Skin of body (tissue), 2 donors: ENCODE results near the gene NEDD4L. TPM values are rescaled to one million over a fixed set of nuclear protein-coding genes. Genes with fewer than 3 reads are reported as not detected.

Experiments
- DNase-seq: peaks from one replicate; lab custom pipeline; 2025; lab: John Stamatoyannopoulos, UW
- total RNA-seq: library from RNA; depleted of rRNA; stranded (reverse); fragments of >200 nt; gene quantifications from one replicate; pipeline ENCODE4 v1.2.3, GENCODE V29; 2014

Gene NEDD4L
- total RNA-seq, 1 donor from 2014 or later, result 40.1 TPM

- DNase-seq, result no peak
These were observed 266.5 kb downstream of the NEDD4L start for GRCh38 chr18:58310517-58310916.

- DNase-seq, result no peak
These were observed 267.4 kb downstream of the NEDD4L start for GRCh38 chr18:58311390-58311789.

GRCh38 chr18:58313491-58314032, 269.5 kb downstream of the NEDD4L start:
- no peak for DNase-seq

DNA sequence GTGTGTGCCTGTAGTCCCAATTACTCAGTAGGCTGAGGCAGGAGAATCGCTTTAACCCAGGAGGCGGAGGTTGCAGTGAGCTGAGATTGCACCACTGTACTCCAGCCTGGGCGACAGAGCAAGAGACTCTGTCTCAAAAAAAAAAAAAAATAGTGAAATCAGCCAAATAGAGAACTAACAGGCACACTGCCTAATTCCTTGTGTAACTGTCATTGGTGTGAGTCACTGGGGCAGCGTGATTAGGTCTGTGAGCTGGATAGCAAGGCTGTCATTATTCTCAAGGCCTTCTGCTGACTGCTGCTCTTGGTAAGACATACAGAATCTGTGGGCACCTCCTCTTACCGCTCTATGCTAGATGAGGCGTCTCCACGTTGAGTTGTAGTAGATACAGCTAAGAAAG, 270.3 kb downstream of the NEDD4L start:
- DNase-seq, result peak; percentile 16

DNA sequence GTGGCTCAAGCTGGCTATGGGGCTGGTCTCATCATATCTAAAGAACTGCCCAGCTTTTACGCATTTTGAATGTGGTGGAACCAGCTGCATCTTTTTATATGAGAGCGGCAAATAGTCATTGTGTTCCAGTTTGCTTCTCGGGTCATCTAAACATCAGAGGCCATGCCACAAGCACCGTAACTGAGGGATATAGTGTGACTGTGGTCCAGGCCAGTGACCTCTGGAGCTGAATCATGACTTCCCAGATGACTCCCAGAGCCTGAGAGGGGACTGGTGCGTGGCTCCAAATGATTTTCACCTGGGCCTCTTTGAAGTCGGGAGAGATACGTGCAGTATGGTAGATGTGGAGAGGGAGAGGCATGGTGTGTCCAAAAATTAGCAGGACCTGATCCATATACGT, 271.0 kb downstream of the NEDD4L start:
- DNase-seq, result no peak

DNA sequence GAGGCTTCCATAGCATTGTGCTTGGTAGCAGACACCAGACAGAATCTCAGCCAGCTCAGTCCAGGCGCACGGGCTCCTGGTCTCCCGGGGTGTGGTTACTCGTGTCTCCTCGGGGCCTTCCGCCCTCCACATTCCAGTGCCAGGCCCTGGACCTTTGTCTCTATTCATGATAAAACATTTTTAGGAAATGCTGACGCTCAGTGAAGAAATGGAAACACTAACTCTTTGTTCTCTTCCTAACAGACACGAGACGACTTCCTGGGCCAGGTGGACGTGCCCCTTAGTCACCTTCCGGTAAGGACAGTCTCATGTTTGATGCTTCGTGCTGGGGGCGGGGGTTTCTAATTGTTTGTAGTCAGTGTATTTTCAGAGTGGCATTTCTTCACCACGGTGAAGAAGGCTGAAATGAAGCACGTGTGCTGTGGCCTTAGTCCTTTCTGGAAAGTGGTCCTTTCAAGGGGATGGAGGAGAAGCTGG, 271.8 kb downstream of the NEDD4L start:
- no peak for DNase-seq

DNA sequence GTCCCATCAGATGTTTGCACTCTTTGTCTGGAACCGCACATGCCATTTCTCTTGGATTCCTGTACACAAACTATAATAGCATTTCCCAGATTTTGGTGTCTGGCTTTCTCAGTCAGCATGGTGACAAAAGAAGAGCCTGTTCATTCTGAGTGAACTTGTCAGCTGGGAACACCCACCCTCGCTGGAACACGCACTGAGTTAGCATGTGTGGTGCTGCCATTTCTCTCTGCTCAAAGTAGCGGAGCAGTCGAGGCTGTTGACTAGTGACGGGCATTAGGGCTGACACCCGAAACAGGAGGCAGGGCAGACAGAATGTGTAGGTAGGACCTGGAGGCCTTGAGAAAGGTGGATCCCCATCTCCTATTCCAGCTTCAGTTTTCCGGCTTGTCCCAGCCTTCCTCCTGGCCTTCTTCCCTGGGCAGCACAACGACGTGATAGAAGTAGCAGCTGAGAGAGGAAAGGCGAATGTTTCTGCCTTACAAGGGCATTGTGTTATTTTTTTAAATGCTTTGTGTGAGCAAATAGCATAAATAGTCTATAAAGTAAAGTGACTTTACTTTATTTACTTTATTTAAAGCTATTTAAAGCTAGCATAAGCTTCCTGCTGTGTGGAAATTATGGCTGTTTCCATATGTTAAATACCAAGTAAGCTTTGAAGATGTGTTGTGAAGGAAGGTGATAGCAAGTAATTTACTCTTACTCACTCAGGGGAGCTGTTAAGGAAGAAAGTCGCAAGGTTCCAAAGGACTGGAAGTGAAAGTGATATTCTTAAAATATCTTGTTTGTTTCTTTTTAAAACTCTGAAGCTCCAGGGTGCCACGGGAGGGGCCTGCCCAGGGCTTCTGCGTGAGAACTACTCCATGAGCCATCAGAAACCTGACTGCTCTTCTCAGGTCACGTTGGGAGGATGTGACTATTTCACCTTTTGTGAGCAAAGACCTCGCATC, 272.6 kb downstream of the NEDD4L start:
- DNase-seq, result peak; percentile 23

DNA sequence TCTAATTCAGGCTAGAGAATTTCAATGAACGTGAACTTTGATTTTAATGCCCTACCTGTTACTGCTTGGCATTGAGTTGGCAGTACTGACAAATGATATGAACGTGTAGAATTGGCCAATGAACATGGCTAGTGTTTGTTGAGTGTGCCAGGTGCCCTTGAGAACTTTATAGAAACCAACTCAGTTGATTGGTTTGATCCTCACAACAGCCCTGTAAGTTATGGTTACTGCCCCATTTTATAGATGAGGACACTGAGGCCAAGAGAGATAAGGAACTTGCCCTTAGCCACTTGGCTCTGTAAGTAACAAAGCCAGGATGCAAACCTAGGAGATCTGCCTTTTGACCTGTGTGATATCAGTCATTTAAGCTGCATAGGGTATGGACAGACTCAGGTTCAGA, 275.7 kb downstream of the NEDD4L start:
- no peak for DNase-seq

GRCh38 chr18:58320907-58321561, 277.0 kb downstream of the NEDD4L start:
- DNase-seq, result no peak

- peak; percentile 92 for DNase-seq
These were observed 278.0 kb downstream of the NEDD4L start for GRCh38 chr18:58321986-58322385.

- DNase-seq, result no peak
These were observed 278.4 kb downstream of the NEDD4L start for GRCh38 chr18:58322464-58322863.

GRCh38 chr18:58323866-58324762, 280.1 kb downstream of the NEDD4L start:
- DNase-seq, result peak; percentile 58

DNA sequence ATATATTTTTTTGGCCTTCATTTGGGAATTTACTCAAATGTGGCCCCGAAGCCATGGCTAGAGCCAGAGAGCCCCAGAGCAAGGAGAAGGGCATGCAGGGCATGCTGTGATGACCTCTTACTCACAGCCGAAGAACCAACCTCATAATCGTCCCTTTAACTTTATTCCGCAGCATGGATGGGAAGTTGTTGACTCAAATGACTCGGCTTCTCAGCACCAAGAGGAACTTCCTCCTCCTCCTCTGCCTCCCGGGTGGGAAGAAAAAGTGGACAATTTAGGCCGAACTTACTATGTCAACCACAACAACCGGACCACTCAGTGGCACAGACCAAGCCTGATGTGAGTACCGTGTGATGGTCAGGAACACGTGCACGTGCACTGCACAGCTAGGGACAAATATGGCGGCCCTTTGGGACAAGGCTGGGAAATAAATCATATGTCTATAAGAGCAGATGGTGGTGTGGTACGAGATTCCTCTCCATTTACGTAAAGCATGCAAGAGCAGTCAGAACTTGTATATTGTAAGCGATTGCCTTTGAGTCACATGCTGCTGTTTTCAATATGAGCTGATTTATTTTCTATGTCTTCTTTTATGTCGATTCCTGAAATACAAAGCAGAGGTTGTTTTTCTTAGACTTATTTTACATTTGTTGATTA, 280.9 kb downstream of the NEDD4L start:
- peak; percentile 74 for DNase-seq

DNA sequence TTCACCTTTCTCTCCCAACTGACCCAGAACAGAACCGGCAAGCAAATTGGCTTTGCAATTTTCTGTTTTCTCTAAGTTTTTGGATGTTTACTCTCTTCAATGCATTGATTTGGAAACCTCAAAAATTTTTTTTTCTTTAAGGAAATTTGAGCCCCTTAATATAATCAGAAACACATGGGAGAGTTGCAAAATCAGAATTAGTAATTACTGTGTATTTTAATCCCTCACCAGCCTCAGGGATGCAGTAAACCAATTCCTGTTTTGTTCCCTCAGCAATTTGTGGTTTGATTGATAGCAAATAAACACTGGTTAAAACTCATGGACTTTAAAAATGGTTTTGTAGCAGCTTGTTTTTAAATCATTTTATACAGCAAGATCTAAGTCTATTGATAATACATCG, 281.5 kb downstream of the NEDD4L start:
- DNase-seq, result peak; percentile 66

- DNase-seq, result no peak
These were observed 290.0 kb downstream of the NEDD4L start for GRCh38 chr18:58334061-58334460.

DNA sequence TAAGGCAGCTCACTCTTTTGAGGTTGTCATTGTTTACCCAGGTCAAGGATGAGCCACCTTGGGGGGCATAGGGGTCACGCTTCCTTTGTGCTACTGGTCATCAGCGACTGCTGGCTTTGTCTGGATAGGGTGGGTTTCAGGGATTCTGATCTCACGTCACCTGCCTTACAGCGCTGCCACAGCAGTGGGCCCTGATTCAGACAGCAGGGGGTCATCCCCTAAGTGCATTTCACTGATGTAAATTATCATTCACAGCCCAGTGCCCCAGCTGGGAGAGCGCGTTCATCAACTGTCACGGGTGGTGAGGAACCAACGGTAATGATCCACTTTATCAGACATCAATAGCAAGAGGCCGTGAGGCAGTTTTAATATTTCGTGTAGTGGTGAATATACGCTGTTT, 291.2 kb downstream of the NEDD4L start:
- no peak for DNase-seq

DNA sequence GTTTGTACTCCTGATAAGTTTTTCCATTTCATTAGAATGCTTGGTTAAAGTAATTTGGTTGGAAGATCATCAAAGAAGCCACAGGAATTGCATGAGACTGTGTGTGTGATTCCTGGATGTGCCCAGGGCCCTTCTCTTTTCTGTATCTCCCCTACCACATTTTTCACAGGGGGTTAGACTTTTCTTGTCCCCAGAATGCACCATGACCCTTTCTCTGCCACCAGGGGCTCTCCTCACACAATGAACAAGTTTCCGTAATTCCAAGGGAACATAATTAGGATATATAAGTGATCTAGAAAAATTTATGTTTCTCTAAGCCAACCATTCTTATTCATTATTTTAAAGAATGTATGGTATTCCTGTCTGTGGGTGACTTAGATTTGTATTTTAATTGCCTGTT, 291.8 kb downstream of the NEDD4L start:
- DNase-seq, result no peak

GRCh38 chr18:58336605-58337004, 292.6 kb downstream of the NEDD4L start:
- no peak for DNase-seq

DNA sequence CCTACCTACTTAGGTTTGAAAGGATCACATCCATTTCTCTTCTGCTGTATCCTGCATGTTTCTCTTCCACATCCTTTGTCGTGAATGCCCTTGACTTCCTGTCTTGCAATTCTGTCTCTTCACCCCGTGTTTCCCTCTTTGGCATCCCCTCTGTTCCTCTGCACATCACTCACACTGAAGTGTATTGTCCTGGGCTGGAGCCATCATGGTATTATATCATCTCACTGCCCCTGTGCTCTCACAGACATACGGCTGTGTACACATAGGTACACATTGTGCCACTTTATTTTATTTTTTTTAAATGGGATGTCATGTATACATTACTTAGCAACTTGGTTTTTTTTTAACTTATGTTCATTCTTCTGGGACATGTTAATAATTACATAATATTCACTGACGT, 293.3 kb downstream of the NEDD4L start:
- peak; percentile 50 for DNase-seq

- DNase-seq, result peak; percentile 86
These were observed 293.7 kb downstream of the NEDD4L start for GRCh38 chr18:58337686-58338085.

GRCh38 chr18:58338141-58338540, 294.1 kb downstream of the NEDD4L start:
- no peak for DNase-seq
